GM12878 (cell line): ENCODE data around the gene WRAP73. TPM values are rescaled to one million over a fixed set of nuclear protein-coding genes. Genes with fewer than 3 reads are reported as not detected.

Experiments used
- ATAC-seq: fragments of 200-7000 bp; cut with Tn5 transposase; 3 replicates; pipeline ENCODE4 v1.9.1; 2020; ENCODE audit warnings: mild to moderate bottlenecking, moderate library complexity
- BruUV-seq: library from RNA; stranded (reverse); fragments of 400-500 nt; replicated peaks from 2 replicates; lab custom pipeline; 2021; lab: Mats Ljungman, UMichigan
- CTCF ChIA-PET: fragments of 300-600 bp; sonication (Branson Sonifier 250); formaldehyde crosslinking; extraction: SDS; loops from one replicate; lab custom pipeline; 2021; ENCODE audit warnings: inconsistent platforms; lab: Yijun Ruan, JAX
- POLR2A ChIA-PET: fragments of 350-600 bp; formaldehyde crosslinking; extraction: SDS; loops from one replicate; lab custom pipeline; 2021; ENCODE audit warnings: inconsistent platforms; lab: Charles Lee
- RAD21 ChIA-PET: fragments of 300-600 bp; sonication (Branson Sonifier 250); formaldehyde crosslinking; loops from one replicate; lab custom pipeline; 2023; ENCODE audit warnings: antibody characterized with exemption; ENCODE audit not compliant: unreplicated experiment; lab: Charles Lee
- SMC1A ChIA-PET: fragments of 300-600 bp; sonication (Branson Sonifier 250); formaldehyde crosslinking; loops from one replicate; lab custom pipeline; 2023; ENCODE audit not compliant: unreplicated experiment, uncharacterized antibody; lab: Charles Lee
- DNase-seq: peaks from one replicate; pipeline ENCODE4 v3.0.0-alpha.2; 2011; ENCODE audit warnings: low read depth, low spot score
- FAIRE-seq: peaks from 3 replicates; lab custom pipeline; 2011; peaks lifted over from hg19 to GRCh38; lab: Jason Lieb, UNC
- H2AFZ ChIP-seq: 2 replicates; pipeline ENCODE4 v1.6.0; 2011; ENCODE audit warnings: low read depth, low read length, control low read depth; ENCODE audit not compliant: control insufficient read depth
- H3K27ac ChIP-seq: 2 replicates; pipeline ENCODE4 v1.5.1; 2011; ENCODE audit warnings: control low read depth; ENCODE audit not compliant: control insufficient read depth, insufficient read depth
- H3K27me3 ChIP-seq, 2 experiments: replicated peaks in 1 of 2; 2 replicates each; pipeline versions ENCODE4 v1.6.0 to v1.6.1; 2011; ENCODE audit warnings: low read length in 1 of 2; ENCODE audit not compliant: control insufficient read depth in 2 of 2, insufficient read depth in 2 of 2
- H3K36me3 ChIP-seq, 2 experiments: 2 replicates each; pipeline ENCODE4 v1.5.1; 2011; ENCODE audit warnings: low read length in 1 of 2; ENCODE audit not compliant: control insufficient read depth in 2 of 2, insufficient read depth in 2 of 2
- H3K4me1 ChIP-seq: 2 replicates; pipeline ENCODE4 v1.6.1; 2011; ENCODE audit warnings: mild to moderate bottlenecking, low read length, moderate library complexity, mixed read lengths; ENCODE audit not compliant: control insufficient read depth, insufficient read depth
- H3K4me2 ChIP-seq: 2 replicates; pipeline ENCODE4 v1.6.0; 2011; ENCODE audit warnings: control low read depth; ENCODE audit not compliant: control insufficient read depth, insufficient read depth
- H3K4me3 ChIP-seq: fragments of 200-600 bp; sonication (generic); 2 replicates; pipeline ENCODE4 v1.5.1; 2016
- H3K79me2 ChIP-seq: 2 replicates; pipeline ENCODE4 v1.6.0; 2011; ENCODE audit warnings: low read length; ENCODE audit not compliant: control insufficient read depth, insufficient read depth
- H3K9ac ChIP-seq: 2 replicates; pipeline ENCODE4 v1.8.0; 2011; ENCODE audit warnings: low read length, control low read depth, mixed read lengths; ENCODE audit not compliant: control insufficient read depth, insufficient read depth
- H3K9me3 ChIP-seq: replicated peaks from 3 replicates; pipeline ENCODE4 v1.5.1; 2011; ENCODE audit warnings: mild to moderate bottlenecking, low read length; ENCODE audit not compliant: control insufficient read depth, insufficient read depth
- H4K20me1 ChIP-seq: 2 replicates; pipeline ENCODE4 v1.6.0; 2011; ENCODE audit not compliant: control insufficient read depth, insufficient read depth
- BCL3 ChIP-seq: IDR thresholded peaks from 2 replicates; pipeline ENCODE4 v1.6.1; 2011; ENCODE audit warnings: borderline replicate concordance, low read depth, mild to moderate bottlenecking, moderate library complexity, low read length; ENCODE audit not compliant: insufficient read depth, poor library complexity, severe bottlenecking
- FOXM1 ChIP-seq: IDR thresholded peaks from 2 replicates; pipeline ENCODE4 v1.6.1; 2012; ENCODE audit warnings: low read depth, mild to moderate bottlenecking, inconsistent platforms, low read length, moderate library complexity
- IKZF1 ChIP-seq: fragments of 450-650 bp; conservative IDR thresholded peaks from 2 replicates; pipeline ENCODE4 v1.6.1; 2017; ENCODE audit warnings: antibody characterized with exemption, mild to moderate bottlenecking
- SKIL ChIP-seq: fragments of 450-650 bp; IDR thresholded peaks from 2 replicates; pipeline ENCODE4 v1.6.1; 2017; ENCODE audit warnings: mild to moderate bottlenecking, low read depth, inconsistent platforms; ENCODE audit not compliant: poor library complexity, severe bottlenecking
- SMAD1 ChIP-seq: fragments of 450-650 bp; IDR thresholded peaks from 2 replicates; pipeline ENCODE4 v1.6.1; 2018; ENCODE audit warnings: mild to moderate bottlenecking, low read depth; ENCODE audit not compliant: partially characterized antibody
- TARDBP ChIP-seq: IDR thresholded peaks from 2 replicates; pipeline ENCODE4 v1.6.1; 2016; ENCODE audit warnings: borderline replicate concordance
- WGBS: methylation state at CpG from one replicate; pipeline ENCODE4 v1.1.6; 2016; ENCODE audit warnings: low lambda C conversion rate; ENCODE audit not compliant: insufficient replicate concordance, insufficient coverage; ENCODE audit errors: missing lambda C conversion rate; 5-methylcytosine and 5-hydroxymethylcytosine counted together
- in situ Hi-C: fragments of 300-500 bp; cut with MboI; formaldehyde crosslinking; loops from 9 replicates; pipeline ENCODE4 v1.14.3; 2018; ENCODE audit warnings: mixed read lengths
- intact Hi-C: fragments of 100-400 bp; cut with micrococcal nuclease; formaldehyde crosslinking; loops from one replicate; pipeline ENCODE4 v1.14.2; 2022; ENCODE audit not compliant: unreplicated experiment
- polyA plus RNA-seq, 11 experiments: library from polyadenylated mRNA; depleted of rRNA in 4 of 11; unstranded in 6 of 11; stranded (reverse) in 5 of 11; fragments of >200 nt; fragmentation: Nextera tagmentation in 4 of 11; fragmentation: Illumina TruSeq in 1 of 11; extraction: Ambion mirVana in 4 of 11; extraction: Trizol in 1 of 11; gene quantifications; 1 replicate in 1 of 11; 2 replicates in 10 of 11; pipeline versions ENCODE4 v1.2.1 to v1.2.3, GENCODE V29; 2011 to 2016; ENCODE audit warnings: inconsistent platforms in 2 of 11, missing spikeins in 2 of 11, low read depth in 1 of 11
- total RNA-seq, 4 experiments: library from RNA; depleted of rRNA in 3 of 4; stranded (reverse); fragments of >200 nt in 3 of 4; fragmentation: Illumina TruSeq in 1 of 4; extraction: Trizol in 1 of 4; gene quantifications; 2 replicates each; pipeline versions ENCODE4 v1.2.1 to v1.2.3, GENCODE V29; 2013 to 2021

WRAP73 gene
- total and polyA plus RNA-seq, 10 of the 15 experiments (the other 5 are each of a cell fraction or from before 2014, with no cell fraction given): 3.2 to 65.8 (median 48.0) TPM

GRCh38 chr1:3606779-3607702 lies 42.9 kb downstream of the WRAP73 start:
- RAD21 ChIA-PET: no interaction called here
- 48% methylated on average over 21 of the region's 23 CpGs for WGBS
- no peaks in the 10 kb centered on the region for H3K4me1 ChIP-seq
- in situ Hi-C loops (no loop called here), intact Hi-C loops (no loop called here)
- ATAC-seq (no peak), FAIRE-seq (no peak), DNase-seq (no peak)
- H3K9me3 ChIP-seq: no peaks in the 10 kb centered on the region
- no peak overlapping the region for H3K27ac ChIP-seq
- H3K36me3 ChIP-seq: no peaks in the 10 kb centered on the region
- no peaks in the 10 kb centered on the region for H4K20me1 ChIP-seq
- BruUV-seq: no TSS peak
- SMC1A ChIA-PET: no interaction called here
- no peaks in the 10 kb centered on the region for H3K79me2 ChIP-seq
- peaks cover 2 to 8% of the 10 kb centered on the region in 2 experiments; a peak in 3 of 4 replicates for H3K27me3 ChIP-seq
- no peak overlapping the region for H2AFZ ChIP-seq
- H3K4me2 ChIP-seq: no peak overlapping the region
- no peak overlapping the region for H3K9ac ChIP-seq
- no peak for TF ChIP-seq TARDBP
- no peak for TF ChIP-seq SKIL
- no peak for TF ChIP-seq IKZF1
- TF ChIP-seq FOXM1: no peak
- TF ChIP-seq BCL3: no peak
- TF ChIP-seq SMAD1: no peak
- CTCF ChIA-PET: interaction anchor here (0.8 to 1.0 kb wide), 2 partner anchors 8 to 12 kb away, joined by 3 read pairs; no protein-coding TSS in a partner anchor
- POLR2A ChIA-PET: no interaction called here
- no peak overlapping the region for H3K4me3 ChIP-seq
